Loucy (cell line): ENCODE measurements around the gene EED.

Experiments
- CTCF ChIP-seq: fragments of 200-600 bp; sonication (generic); conservative IDR thresholded peaks from 2 replicates; pipeline ENCODE4 v1.5.1; 2014; ENCODE audit warnings: mild to moderate bottlenecking, antibody characterized with exemption, low read length
- EZH2phosphoT487 ChIP-seq: fragments of 200-600 bp; IDR thresholded peaks from 2 replicates; pipeline ENCODE4 v1.6.1; 2018; ENCODE audit warnings: antibody characterized with exemption, mild to moderate bottlenecking, moderate library complexity, borderline replicate concordance

GRCh38 chr11:86210898-86211297 lies 33.7 kb upstream of the EED start:
- TF ChIP-seq CTCF = no peak
- TF ChIP-seq EZH2phosphoT487 = no peak
